HL-60/S4 treated with phorbol 12-myristate 13-acetate at 8.2 ng/mL for 4 days and 3 days (cell line): ENCODE data around the gene TBX2.

ENCODE experiments used
- in situ Hi-C: fragments of 300-500 bp; cut with MboI; formaldehyde crosslinking; loops from 2 replicates; pipeline ENCODE4 v1.15.0; 2022; ENCODE audit warnings: low sequenced_read_pairs

TBX2 gene

DNA sequence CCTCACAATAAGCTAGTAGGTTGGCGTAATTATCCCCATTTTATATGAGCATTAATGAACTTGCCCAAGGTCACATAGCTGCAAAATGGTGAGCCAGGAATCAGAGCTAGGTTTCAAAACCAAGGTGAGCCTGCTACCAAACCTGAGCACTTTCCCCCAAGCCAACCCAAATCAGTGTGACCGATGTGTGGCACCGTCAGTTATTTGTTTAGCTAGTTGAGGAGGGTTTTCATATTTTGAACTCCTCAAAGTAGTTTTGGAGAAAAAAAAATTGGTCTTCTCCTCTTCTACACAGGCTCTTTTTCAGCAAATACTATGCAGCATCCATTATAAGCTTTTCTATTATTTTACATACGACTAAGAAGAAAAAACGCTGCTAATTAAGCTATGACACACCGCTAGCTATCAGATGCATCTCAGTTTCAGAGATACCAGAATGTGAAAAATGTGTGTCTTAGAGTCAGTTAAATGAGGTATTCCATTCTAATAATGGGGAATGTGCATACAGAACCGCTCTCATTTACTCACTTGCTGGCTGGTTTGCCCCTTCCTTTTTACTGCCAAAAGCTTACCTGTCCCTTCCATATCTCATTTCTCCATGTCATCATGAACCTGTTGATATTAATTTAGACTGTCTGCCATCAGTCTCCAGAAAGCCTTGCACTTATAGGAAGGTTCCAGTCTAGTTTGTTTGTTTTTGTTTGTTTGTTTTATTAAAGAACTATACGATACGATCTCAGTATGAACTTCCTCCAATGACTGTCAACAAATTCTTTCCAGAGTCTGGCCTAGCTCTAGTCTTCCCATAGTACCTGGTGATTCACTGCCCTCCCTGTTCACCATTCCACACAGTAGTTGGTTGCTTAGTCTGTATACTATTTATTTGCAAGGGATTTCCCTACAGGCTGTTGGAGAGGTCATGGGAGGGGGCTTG is 50.3 kb downstream of the TBX2 start:
- in situ Hi-C loops, result no loop called here

DNA sequence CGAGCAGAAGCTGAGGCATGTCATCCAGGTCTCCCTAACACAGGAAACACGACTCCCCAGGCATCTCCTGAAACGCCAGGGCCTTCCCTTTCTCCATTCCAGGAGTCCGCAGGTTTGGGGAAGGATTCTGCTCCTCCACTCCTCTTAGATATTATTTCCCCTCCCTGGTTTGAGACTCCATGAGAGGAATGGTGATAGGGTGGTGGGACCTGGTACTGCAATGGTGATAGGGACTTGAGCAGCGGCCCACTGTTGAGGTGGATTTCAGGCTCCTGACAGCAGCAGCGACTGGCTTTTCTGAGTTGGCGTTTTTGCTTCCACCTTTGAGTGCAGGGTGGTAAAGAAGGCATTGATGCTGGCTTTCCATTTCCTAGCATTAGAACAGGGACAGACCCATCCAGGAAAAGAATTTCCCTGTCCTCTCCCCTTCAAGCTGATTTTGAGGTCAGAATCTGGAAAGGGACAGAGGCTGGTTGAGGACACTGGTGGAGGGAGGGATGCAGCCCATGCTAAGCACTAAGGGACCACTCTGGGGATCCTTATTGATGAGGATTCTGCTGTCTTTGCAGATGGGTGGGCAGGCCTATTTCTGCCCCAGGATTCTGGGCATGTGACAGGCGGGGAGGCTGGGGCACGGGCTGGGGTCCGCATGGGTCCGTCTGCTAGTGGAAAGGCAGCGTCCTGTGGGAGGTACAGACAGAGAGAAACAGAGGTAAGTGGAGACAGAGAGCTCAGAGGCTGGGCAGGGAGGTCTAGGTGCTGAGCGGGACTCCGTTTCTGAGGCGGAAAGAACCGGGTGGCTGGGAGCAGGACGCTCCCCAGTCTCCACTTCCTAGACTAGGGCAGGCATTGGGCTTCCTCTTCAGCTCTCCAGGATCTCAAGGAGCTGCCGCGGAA is 51.2 kb downstream of the TBX2 start:
- in situ Hi-C loops, result no loop called here

DNA sequence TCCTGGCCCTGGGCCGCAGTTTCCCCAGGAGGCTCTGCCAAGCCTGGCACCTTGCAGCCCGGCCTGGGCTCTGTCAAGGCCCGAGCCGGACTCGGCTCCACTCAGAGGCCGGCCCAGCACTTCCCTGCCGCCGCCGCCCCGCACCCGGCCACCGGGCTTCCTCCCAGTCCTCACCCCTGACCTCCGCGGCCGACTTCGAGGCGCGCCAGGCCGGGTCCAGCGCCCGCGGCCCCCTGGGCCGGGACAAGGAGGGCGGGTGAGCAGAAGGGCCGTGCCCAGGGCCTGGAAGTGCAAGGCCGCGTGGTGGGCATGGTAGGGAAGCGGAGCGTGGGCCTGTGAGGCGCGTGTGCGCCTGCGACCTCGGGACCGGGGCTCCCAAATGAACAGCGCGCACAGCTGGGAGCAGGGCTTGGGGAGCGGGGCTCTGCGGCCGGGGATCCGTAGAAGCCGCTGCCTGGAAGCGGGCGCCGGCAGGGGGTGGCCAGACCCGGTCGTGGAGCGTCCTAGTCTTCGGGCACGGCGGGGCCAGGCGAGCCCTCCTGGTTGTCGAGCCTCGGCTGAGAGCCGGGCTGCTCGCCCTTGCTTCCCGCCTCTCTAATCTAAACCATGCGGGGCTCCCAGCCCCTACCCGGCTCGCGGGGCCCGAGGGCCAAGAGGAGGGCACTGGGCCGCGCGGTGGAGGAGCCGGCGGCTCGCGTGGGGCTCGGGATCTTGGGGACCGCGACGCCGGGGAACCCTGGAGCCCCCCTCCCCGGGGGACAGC is 52.1 kb downstream of the TBX2 start:
- in situ Hi-C loops, result no loop called here

DNA sequence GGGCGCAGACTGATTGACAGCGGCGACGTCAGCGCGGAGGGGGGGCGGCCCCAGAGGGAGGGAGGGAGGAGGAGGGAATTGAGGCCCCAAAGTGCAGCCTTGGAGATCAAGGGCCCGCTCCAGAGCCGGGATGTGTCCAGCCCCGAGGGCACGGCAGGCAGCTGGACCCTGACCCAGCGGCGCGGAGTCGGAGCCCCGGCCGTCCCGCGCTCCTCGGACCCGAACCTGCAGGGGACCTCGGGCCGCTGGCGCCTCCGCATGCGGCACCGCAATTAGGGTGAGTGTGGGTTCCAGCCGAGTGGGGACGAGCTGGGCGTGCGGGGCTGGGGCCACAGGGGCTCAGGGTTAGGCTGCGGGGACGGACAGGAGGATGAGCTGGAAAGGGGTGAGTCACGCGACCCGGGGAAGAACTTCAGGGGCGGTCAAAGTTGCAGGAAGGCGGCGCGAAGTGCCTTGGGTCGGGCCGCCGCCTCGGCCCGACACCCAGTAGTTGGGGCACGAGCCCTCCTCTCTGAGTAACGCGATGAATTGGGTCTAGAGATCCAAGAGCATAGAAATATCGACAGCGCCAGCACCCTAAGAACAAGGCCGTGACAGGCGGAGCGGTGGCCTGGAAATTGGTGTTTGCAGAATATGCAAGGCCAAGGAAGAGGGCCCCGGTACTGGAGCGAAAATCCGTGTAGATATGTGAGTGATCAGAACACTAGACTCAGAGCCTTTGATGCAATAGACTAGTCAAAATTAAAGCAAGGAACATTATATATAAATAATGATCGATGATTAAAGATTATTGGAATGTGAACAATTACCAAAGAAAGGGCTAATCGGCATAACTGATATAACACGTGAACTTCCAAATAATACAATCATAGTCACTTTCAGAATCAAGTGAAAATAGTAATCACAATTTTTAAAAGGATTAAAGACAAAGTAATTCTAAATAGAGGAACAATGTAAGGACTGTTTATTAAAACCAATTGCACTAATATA is 53.0 kb downstream of the TBX2 start, which contains the start of gene TBX4:
TBX4 (plus strand) TSS at position 122 of the 990 bp plus-strand sequence. CDS start 4,069 bp downstream, outside the sequence.
- in situ Hi-C loops, result no loop called here

DNA sequence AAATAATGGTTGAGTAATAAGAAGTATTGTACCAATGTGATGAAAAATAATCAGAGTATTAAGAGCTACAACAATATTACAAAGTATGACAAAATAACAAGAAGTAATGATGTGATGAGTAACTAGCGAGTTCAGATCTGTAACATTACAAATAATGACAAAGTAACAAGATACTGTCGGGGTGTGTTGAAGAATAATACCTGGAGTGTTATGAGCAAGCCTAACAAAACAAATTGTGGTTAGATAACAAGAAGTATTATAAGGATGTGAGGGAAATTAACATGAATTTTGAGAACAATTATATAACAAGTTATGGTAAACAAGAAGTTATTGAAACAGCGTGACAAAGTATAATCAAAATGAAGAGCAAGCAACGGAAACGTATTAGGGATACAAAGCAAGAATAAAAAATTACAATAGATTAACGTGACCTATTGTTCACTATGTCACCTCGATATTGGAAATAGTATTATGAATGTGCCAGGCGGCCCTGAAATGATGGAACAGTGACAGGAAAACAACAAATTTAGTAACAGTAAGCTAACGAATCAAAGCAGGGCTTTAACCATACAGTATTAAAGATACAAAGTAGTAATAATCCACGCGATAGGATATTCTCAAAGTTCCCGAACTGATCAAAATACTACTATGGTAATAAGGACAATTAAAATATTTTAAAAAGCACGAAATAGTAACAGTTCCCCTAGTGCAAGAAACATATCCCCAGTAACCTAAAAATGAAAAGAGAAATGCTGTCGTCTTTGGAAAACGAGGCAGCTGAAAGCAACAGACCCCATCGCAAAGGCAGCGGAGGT is 54.1 kb downstream of the TBX2 start:
- in situ Hi-C loops, result no loop called here

DNA sequence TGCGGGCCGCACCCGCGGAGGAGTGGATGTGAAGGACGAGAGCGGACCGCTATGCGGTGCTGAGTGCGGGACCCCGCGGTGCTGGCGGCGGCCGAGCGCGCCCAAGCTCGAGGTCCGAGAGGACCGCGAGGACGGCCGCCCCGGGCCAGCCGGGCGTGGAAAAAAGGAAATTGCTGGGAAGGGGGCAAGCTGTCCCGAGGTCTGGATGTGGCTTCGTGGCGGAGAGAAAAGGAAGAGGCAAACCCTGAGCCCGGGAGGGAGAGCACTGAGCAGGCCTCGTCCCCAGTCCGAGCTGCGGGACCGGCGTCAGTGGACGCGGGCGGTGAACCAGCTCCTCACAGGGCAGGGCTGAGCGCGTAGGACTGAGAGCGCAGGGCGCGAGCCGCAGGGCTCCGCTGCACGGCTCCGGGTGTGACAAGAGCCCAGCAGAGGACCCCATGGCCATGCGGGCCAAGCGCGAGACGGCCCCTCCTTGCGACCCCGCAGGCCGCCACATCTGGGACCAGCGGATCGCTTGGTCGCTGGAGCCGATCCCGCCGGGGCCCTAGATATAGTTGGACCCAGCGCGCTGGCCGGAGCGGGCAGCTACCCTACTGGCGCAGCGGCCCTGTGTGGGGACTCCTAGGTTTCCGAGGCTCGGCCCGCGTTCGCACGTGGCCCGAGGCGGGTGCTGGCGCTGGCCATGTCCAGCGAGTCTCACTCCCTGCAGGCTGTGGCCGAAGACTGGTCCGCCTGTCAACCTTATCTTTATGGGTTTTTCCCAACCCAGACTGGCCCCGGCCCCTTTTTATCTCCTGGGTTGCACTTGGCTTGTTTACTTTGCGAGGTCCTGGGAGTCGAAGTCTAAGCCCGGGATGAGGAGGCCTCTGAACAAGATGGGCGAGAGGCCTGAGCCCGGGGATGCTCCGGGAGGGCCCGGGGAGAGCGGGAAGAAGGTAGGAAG is 55.0 kb downstream of the TBX2 start:
- in situ Hi-C loops, result no loop called here

DNA sequence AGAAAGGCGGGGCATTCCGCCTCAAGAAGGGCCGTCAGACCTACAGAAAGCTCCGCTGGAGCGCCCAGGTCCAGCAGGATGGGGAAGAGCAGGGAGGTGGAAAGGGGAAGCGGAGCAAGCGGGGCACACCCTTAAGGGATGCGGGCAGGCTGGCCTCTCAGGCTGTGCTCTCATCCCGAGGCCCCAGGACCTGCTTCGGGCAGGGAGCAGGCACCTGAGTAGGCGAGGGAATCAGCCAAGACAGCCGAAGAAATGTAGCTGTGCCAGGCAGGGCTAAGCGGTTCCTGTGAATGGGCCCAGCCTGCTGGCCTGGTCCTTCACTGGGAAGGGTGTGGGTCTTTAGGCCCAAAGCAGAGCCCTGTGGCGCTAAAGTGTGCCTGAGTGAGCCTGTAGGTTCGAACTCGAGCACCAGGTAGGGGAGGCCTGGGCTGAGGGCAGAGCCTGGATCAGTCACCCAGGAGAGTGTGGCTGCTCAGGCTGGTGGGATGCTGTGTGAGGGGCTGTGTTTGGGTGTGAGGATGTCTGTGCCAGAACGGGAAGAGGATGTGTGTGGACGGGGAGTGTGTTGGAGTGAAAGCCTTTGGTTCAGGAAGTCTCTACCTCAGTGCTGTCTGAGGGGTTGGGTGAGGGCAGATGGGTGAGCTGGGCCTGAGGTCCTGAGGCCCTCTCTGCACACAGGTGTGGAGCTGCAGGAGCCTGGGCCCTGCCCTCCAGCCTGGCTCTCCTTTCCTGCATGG is 55.8 kb downstream of the TBX2 start:
- in situ Hi-C loops, result no loop called here

DNA sequence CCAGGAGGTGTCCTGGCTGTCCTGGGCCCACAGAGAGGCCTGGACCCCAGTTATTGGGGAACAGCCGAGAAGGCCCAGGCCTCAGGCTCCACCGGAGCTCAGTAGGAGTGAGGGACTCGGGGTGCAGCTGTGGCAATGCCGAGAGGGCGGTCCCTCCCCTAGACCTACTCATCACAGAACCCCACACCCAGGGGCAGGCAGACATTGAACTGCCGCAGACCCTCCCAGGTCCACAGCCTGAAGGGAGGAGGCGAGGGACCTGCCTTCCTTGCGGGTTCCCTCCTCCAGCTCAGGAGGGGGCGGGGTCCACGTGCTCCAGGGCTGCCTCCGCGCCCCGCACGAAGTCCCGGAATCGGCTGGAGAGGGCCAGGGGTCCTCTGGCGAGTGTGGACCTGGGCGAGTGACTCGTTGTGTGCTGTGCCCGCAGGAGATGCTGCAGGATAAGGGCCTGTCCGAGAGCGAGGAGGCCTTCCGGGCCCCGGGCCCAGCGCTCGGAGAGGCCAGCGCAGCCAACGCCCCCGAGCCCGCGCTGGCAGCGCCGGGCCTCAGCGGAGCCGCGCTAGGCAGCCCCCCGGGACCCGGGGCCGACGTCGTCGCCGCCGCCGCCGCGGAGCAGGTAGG is 56.5 kb downstream of the TBX2 start:
- in situ Hi-C loops, result no loop called here

DNA sequence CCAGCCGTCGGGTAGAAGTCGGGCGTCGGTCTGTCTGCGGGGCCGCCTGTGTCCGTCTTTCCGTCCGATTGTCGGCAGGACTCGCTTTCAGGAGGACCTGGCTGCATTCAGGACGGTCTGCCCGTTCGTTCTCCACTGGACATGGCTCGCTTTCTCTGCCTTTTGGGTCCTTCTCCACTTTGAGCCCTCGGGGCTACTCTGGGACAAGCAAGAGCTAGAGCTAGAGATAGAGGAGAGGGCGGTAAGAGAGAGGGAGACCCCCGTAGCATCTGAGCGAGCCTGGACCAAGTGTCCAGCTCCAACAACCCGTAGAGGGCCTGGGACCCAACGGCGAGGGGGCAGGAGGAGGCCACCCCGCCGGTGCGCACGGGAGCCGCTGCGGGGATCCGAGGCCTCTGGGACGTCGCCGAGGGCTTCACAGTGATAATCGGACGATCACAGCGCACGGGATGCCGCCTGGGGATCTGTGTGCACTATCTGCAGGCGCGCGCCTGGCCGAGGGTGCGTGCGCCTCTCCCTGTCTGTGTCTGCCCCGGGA is 57.1 kb downstream of the TBX2 start:
- in situ Hi-C loops, result no loop called here

DNA sequence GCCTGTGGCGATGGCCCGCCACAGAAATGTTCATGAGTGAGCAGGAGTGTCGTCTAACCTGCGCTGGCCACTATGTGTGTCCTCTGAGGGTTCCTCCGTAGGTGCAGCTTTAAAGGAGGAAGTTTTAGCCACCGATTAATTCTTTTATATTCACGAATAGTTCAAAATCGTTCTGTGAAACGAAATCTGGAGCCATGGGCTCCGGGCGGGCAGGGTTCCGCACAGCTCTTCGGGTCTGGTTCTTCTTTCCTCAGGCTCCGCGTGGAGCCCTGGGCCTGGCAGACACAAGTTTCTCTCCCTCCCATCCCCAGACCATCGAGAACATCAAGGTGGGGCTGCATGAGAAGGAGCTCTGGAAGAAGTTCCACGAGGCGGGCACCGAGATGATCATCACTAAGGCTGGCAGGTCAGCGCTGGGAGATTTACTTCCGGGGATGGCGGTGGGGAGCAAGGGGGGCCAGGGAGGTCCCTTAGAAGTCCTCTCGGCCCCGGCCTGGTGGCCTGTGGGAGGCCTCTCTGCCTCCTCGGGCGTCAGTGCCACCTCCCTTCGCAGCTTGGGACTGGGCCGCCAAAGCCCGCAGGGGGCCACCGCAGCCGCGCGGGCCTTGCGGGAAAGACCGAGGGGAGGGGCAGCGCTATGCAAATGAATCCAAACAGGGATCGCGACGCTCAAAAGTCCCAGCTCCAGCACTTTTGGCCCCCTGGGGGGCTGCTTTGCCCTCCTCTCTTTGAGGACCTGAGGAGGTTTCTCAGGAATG is 57.8 kb downstream of the TBX2 start:
- in situ Hi-C loops, result no loop called here

DNA sequence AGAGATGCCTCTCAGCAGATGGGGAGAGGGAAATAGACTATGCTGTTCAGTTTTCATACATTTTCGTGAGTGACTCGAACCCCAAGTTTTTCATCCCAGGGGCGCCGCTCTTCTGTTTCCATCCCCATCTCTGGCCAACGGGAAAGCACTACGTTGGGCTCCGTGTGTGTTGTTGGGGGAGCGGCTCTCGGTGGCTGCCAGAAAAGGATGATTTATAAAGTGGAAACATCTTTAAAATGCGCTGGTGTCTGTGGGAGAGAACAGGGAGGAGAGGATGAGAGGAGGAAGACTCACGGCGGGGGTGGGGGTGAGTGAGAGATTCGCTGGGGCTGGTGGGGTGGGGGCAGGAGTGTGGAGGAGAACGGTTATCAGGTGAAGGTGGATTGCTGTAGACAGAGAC is 58.4 kb downstream of the TBX2 start:
- in situ Hi-C loops, result no loop called here

DNA sequence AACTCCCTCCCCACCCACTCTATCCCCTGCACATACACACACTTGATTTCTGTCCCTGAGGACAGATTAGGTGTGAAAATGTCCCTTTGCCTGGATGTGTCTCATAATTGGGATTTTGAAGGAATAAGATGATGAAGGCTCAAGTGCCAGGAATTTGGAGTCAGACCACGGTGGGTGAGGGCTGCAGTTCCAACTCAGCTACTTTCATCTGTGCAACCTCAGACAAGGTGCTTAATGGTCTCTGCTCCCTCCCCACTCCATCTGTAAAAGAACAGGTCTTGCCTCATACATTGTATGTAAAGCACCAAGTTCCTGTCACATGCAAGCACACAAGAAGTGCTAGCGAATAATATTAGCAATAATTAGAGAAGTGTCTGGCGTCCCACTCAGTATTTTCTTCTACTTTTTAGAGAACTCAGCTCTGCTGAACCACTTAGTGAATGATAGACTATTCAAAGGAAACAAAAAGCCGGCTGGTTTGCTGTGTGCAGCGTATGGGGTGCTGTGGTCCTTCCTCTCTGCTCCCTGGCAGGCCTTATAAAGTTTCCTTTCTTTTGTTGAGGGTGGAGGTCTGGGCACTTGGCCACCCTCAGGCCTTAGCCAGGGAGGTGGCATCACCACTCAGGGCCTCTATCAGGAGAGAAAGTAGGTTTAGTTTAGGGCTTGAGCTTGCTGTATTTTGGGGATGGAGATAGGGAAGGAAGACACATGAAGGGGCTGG is 58.9 kb downstream of the TBX2 start:
- in situ Hi-C loops, result no loop called here
